Measurements from ENCODE around the gene POLR3E.

Gene POLR3E

DNA sequence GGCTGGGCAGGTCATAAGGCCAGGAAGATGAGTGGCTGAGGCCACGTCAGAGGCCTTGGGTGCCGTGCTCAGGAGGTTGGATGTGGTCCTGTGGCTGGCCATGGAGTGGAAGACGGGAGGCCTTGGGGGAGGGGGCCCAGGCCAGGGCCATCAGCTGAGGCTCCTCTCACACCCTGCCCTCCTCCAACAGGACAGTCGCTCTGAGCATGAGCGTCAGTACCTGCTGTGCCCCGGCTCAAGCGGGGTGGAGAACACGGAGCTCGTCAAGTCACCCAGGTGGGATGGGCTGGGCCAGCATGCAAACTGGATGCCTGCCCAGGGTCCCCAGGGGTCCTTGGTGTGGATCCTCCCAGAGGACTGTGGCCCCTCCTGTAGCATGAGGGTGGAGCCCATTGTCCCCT, 19.2 kb downstream of the POLR3E start:
- H3K9me3 ChIP-seq (ENCODE audit: insufficient read depth, low read length, severe bottlenecking): no peaks in the 10 kb centered on the region
- ATAC-seq (ENCODE audit: insufficient read depth, low read depth) (no peak), DNase-seq (no peak)
- no peak overlapping the region for H3K9ac ChIP-seq (ENCODE audit: low read depth, low read length)
- no peak overlapping the region for H3K4me2 ChIP-seq (ENCODE audit: insufficient read depth, low read length)
- TF ChIP-seq, protein P1, sequence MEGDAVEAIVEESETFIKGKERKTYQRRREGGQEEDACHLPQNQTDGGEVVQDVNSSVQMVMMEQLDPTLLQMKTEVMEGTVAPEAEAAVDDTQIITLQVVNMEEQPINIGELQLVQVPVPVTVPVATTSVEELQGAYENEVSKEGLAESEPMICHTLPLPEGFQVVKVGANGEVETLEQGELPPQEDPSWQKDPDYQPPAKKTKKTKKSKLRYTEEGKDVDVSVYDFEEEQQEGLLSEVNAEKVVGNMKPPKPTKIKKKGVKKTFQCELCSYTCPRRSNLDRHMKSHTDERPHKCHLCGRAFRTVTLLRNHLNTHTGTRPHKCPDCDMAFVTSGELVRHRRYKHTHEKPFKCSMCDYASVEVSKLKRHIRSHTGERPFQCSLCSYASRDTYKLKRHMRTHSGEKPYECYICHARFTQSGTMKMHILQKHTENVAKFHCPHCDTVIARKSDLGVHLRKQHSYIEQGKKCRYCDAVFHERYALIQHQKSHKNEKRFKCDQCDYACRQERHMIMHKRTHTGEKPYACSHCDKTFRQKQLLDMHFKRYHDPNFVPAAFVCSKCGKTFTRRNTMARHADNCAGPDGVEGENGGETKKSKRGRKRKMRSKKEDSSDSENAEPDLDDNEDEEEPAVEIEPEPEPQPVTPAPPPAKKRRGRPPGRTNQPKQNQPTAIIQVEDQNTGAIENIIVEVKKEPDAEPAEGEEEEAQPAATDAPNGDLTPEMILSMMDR (IDR thresholded peaks at IDR 0.05; ENCODE audit: borderline replicate concordance, extremely low read depth, low read length, poor library complexity, severe bottlenecking): no peak
- TF ChIP-seq EZH2 (IDR thresholded peaks at IDR 0.05; ENCODE audit: borderline replicate concordance, low read depth, low read length, severe bottlenecking): no peak
- 0 out of 2 replicates have a peak, but pooled peaks cover 1% of the 10 kb centered on the region for H3K79me2 ChIP-seq (ENCODE audit: insufficient read depth, low read length)
- H3K36me3 ChIP-seq (ENCODE audit: insufficient read depth, low read length): peaks cover 94% of the 10 kb centered on the region
- no peak overlapping the region for H3K27ac ChIP-seq (ENCODE audit: low read length)
- H3K27me3 ChIP-seq (ENCODE audit: insufficient read depth, low read length, poor library complexity): no peaks in the 10 kb centered on the region
- no peak overlapping the region for H2AFZ ChIP-seq (ENCODE audit: low read depth, low read length)
- H3K4me3 ChIP-seq (ENCODE audit: low read depth in 1 of 2, low read length in 2 of 2): no peak overlapping the region
- peaks cover 12% of the 10 kb centered on the region for H4K20me1 ChIP-seq (ENCODE audit: insufficient read depth, low read length)
- no peaks in the 10 kb centered on the region for H3K4me1 ChIP-seq (ENCODE audit: insufficient read depth, low read length)

DNA sequence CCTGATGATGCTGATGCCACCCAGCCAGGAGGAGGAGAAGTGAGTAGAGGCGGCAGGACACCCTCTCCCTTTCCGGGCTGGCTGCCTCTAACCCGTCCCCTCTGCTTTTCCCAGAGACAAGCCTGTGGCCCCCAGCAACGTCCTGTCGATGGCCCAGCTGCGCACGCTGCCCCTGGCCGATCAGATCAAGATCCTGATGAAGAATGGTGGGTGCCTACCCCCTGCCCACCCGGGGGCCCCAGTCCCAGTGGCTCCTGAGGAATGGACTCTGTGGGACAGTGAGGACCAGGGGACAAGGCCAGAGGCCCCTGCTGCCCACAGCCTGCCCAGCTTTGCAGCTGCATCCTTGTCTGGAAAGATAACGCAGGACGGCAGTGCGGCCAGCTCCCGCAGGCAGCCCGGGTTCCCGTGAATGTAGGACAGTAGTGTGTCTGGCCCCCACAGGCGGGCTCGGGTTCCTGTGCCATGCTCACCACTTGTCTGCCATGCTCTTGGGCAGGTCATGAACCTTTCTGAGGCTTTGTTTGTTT, 19.9 kb downstream of the POLR3E start:
- H3K36me3 ChIP-seq (ENCODE audit: insufficient read depth, low read length): peaks cover 94% of the 10 kb centered on the region
- peaks cover 19% of the 10 kb centered on the region for H4K20me1 ChIP-seq (ENCODE audit: insufficient read depth, low read length)
- no peaks in the 10 kb centered on the region for H3K4me1 ChIP-seq (ENCODE audit: insufficient read depth, low read length)
- no peak overlapping the region for H3K27ac ChIP-seq (ENCODE audit: low read length)
- H2AFZ ChIP-seq (ENCODE audit: low read depth, low read length): no peak overlapping the region
- ATAC-seq (ENCODE audit: insufficient read depth, low read depth) (no peak), DNase-seq (no peak)
- H3K9me3 ChIP-seq (ENCODE audit: insufficient read depth, low read length, severe bottlenecking): no peaks in the 10 kb centered on the region
- no peak overlapping the region for H3K9ac ChIP-seq (ENCODE audit: low read depth, low read length)
- H3K4me2 ChIP-seq (ENCODE audit: insufficient read depth, low read length): no peak overlapping the region
- TF ChIP-seq, protein P1 (IDR thresholded peaks at IDR 0.05; ENCODE audit: borderline replicate concordance, extremely low read depth, low read length, poor library complexity, severe bottlenecking): no peak
- no peak for TF ChIP-seq EZH2 (IDR thresholded peaks at IDR 0.05; ENCODE audit: borderline replicate concordance, low read depth, low read length, severe bottlenecking)
- no peaks in the 10 kb centered on the region for H3K27me3 ChIP-seq (ENCODE audit: insufficient read depth, low read length, poor library complexity)
- H3K4me3 ChIP-seq (ENCODE audit: low read depth in 1 of 2, low read length in 2 of 2): no peak overlapping the region
- peaks cover 7% of the 10 kb centered on the region; the same call in 1 of the 2 replicates for H3K79me2 ChIP-seq (ENCODE audit: insufficient read depth, low read length)

DNA sequence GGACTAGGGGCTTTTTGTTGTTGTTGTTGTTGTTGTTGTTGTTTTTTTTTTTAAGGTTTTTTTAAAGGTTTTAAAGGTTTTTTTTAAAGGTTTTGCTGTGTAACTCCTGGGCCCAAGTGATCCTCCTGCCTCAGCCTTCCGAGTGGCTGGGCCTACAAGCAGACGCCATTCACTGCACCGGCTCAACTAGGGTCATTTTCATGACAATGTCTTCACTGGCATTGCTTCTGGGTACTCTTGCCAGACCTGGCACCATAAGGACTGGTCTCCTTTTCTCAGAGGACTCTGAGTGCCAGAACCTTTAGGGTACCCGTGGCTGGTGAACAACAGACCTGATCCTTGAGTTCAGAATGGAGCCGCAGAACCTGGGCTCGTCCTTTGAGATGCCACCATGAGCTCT, 20.4 kb downstream of the POLR3E start:
- Histone ChIP-seq H3K9ac (ENCODE audit: low read depth, low read length) (no peak overlapping the region), H2AFZ (ENCODE audit: low read depth, low read length) (no peak overlapping the region), H3K4me2 (ENCODE audit: insufficient read depth, low read length) (no peak overlapping the region), H4K20me1 (ENCODE audit: insufficient read depth, low read length) (peaks cover 25% of the 10 kb centered on the region), H3K36me3 (ENCODE audit: insufficient read depth, low read length) (peaks cover 94% of the 10 kb centered on the region), H3K27me3 (ENCODE audit: insufficient read depth, low read length, poor library complexity) (no peaks in the 10 kb centered on the region), H3K4me1 (ENCODE audit: insufficient read depth, low read length) (no peaks in the 10 kb centered on the region), H3K9me3 (ENCODE audit: insufficient read depth, low read length, severe bottlenecking) (no peaks in the 10 kb centered on the region), H3K4me3 (ENCODE audit: low read depth in 1 of 2, low read length in 2 of 2) (no peak overlapping the region), H3K79me2 (ENCODE audit: insufficient read depth, low read length) (peaks cover 11% of the 10 kb centered on the region; the same call in 1 of the 2 replicates), H3K27ac (ENCODE audit: low read length) (no peak overlapping the region)
- no peak for ATAC-seq (ENCODE audit: insufficient read depth, low read depth)
- TF ChIP-seq, protein P1 (IDR thresholded peaks at IDR 0.05; ENCODE audit: borderline replicate concordance, extremely low read depth, low read length, poor library complexity, severe bottlenecking): no peak
- TF ChIP-seq EZH2 (IDR thresholded peaks at IDR 0.05; ENCODE audit: borderline replicate concordance, low read depth, low read length, severe bottlenecking): no peak
- no peak for DNase-seq

All from DND-41 (cell line).